H54 (cell line): ENCODE data around the gene MEIS2.

Experiments used
- DNase-seq: peaks from one replicate; pipeline ENCODE4 v3.0.0; 2011; ENCODE audit warnings: low spot score, mixed read lengths; ENCODE audit not compliant: insufficient read length
- FAIRE-seq: peaks from 3 replicates; lab custom pipeline; 2011; peaks lifted over from hg19 to GRCh38; lab: Jason Lieb, UNC
- POLR2A ChIP-seq: IDR thresholded peaks from 2 replicates; pipeline ENCODE4 v1.6.1; 2011; ENCODE audit warnings: low read depth, mild to moderate bottlenecking, low read length

The MEIS2 gene

GRCh38 chr15:36884936-36885635 lies 215.3 kb downstream of the MEIS2 start:
- no peak for TF ChIP-seq POLR2A
- DNase-seq (no peak), FAIRE-seq (no peak)

- DNase-seq = no peak
- no peak for TF ChIP-seq POLR2A
- no peak for FAIRE-seq
These were observed 215.9 kb downstream of the MEIS2 start for GRCh38 chr15:36884518-36884875.

GRCh38 chr15:36883713-36884517 lies 216.4 kb downstream of the MEIS2 start:
- DNase-seq (peak; percentile 67), FAIRE-seq (peak; percentile 80)
- no peak for TF ChIP-seq POLR2A

DNA sequence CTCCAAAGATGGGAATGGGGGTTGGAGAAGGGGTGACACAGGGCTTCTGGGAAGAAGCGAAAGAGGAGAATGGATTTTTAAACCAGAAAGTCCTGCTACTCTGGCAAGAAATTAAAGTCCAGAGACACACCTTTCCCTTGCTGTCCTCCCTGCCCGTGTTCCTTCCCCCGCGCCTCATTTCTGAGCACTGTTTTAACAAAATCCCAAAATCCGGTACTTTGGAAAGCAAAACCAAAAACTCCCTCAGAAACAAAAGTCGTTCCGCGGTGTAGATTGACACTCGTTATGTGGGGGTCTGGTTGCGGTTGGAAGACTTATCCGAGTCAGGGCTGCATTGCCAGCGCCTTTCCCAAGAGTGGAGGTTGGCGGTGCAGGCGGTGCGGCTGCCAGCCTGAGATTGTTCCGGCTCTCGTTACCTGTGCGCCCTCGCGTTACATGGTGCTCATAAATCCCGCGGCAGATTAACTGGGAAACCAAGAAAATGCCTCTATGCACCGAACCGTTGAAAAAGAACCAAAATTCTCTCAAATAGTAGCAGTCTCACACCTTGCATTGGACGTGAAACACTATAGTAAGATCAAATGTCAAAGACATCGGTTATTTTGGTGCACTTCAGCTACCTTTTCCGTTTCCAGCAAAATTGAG lies 217.7 kb downstream of the MEIS2 start:
- FAIRE-seq (no peak), DNase-seq (no peak)
- no peak for TF ChIP-seq POLR2A

DNA sequence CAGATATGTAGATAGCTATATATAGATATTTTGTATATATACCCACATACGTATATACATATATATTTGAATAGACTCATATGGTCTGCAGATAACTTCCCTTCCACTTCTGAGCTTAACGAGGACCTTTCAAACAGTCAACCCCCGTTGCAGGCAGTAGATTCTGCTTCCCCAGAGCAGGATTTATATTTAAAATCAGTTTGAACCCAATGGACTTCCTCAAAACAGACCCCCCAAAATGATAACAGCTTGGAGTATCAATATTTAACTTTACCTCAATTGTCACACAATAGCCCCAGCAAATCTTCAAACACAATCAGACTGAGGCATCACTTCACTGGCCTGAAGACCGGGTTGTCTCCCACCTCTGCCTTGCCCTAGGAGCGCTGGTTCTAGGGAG lies 218.3 kb downstream of the MEIS2 start:
- DNase-seq = no peak
- FAIRE-seq = no peak
- TF ChIP-seq POLR2A = no peak

GRCh38 chr15:36881516-36881915 lies 218.8 kb downstream of the MEIS2 start:
- TF ChIP-seq POLR2A = no peak
- DNase-seq (no peak), FAIRE-seq (no peak)

DNA sequence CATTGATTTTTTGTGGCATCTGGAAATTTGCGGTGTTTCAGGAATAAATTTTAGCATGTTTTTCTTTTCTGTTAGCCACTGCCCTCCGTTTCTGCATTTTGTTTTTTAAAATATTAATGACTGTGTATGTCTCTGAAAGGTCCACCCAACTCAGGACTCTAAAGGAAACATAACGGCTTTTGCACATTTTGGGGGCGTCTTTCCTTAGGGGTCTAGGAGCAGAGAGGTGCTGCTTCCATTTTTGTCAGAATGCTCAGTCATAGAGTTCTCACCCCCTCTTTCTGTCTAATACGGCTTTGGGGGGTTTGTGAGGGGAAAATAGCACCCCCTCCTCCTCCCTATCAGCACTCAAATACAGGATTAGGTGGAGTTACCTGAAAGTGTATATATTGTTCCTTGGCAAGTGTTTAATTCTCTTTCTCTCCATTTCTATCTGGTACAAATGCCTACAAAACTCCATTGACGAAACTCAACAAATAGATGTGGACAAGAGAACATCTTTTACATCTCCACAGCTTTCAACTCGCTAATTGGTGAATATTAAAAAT lies 219.4 kb downstream of the MEIS2 start:
- FAIRE-seq = no peak
- TF ChIP-seq POLR2A = no peak
- no peak for DNase-seq

DNA sequence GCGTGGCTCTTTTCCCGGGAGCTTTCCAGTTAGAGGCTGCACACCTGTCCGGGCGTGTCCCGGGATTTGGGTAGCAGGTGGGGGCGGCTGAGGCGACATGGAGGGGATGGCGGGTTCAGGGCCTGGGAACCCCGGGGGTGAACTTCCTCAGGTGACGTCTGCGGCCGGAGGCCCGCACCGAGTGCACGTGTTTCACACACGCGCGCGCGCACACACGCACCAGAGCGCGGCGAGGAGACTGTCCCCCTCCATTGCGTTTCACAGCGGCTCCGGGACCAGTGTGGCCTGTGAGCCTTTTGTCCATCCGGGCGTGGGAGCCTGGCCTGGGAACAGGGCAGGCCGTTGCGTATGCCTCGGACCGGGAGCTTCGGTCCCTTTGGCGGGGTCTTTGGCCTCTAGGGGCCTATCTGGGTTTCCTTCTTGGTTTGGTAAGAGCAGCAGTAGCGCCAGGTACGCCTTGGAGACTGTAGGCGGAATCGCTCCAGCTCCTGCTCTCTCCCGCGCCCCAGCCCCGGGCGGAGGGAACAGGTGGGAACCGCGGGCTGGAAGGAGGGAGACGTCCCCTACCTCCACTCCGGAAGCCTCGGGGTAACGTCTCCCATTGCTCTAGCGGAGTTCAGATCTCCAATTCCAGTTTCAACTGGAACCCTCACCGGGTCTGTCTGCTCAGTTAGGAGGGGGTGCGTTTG lies 220.0 kb downstream of the MEIS2 start:
- DNase-seq = no peak
- no peak for FAIRE-seq
- TF ChIP-seq POLR2A = no peak

DNA sequence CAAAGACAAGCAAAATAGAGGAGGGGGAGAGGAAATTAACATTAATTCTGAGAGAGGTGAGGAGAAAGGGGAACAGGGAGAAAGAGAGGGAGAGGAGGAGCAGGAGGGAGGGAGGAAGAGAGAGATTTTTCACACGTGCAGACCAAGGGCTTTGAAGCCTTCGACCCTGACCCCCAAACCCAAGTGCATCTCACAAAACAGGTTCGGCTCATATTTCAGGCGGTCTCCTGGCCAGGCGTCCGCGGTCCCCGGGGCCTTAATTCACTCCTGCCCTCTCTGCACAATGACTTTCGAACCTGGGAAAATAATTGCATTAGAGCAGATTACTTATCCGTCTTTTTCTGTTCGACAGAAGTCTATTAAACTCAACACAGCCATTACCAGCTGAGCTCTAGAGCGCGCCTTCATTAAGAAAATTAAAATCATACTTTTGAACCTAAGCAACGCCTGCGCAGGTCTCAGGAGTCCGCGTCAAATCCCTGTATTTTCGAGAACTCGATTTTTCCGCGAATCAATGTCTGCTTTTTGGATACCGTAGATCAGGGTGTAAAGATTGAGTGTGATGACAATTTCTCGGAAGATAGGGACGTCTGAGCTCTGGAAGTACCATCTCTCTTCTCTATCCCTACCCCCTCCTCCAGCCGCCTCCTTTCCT lies 220.7 kb downstream of the MEIS2 start:
- no peak for FAIRE-seq
- DNase-seq = no peak

GRCh38 chr15:36878684-36879262 lies 221.6 kb downstream of the MEIS2 start:
- DNase-seq (no peak), FAIRE-seq (no peak)
- no peak for TF ChIP-seq POLR2A

More for the DNA sequence above, 220.7 kb downstream of the MEIS2 start:
- TF ChIP-seq POLR2A = no peak

- FAIRE-seq (no peak), DNase-seq (no peak)
- TF ChIP-seq POLR2A = no peak
These were observed 222.3 kb downstream of the MEIS2 start for GRCh38 chr15:36877796-36878683.

DNA sequence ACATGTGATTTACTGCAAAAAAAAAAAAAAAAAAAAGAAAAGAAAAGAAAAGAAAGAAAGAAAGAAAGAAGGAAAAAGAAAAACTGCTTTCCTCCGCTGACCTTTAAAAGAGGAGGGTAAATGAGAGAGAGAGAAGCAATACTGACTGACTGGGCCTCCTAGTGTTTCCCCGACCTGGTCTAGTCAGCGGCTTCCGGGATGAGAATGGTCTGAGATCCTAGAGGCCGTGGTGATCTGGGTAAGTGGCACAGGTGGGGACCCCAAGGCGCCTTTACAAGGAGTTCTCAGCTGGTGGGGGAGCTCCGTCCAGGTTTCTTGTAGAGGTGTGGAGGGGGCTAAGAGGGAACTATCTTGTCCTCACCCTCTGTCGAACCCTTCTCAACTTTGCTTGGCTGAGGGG lies 223.1 kb downstream of the MEIS2 start:
- FAIRE-seq (no peak), DNase-seq (no peak)
- no peak for TF ChIP-seq POLR2A
